GF-D8 (cell line): ENCODE data around the gene AGAP1.

ENCODE experiments used
- DNase-seq: peaks from one replicate; lab custom pipeline; 2025; lab: John Stamatoyannopoulos, UW

AGAP1 gene

GRCh38 chr2:235812185-235812665, 318.4 kb downstream of the AGAP1 start:
- DNase-seq = no peak

GRCh38 chr2:235813398-235813797, 319.6 kb downstream of the AGAP1 start:
- no peak for DNase-seq

- no peak for DNase-seq
These were observed 326.7 kb downstream of the AGAP1 start for GRCh38 chr2:235820571-235820970.

DNA sequence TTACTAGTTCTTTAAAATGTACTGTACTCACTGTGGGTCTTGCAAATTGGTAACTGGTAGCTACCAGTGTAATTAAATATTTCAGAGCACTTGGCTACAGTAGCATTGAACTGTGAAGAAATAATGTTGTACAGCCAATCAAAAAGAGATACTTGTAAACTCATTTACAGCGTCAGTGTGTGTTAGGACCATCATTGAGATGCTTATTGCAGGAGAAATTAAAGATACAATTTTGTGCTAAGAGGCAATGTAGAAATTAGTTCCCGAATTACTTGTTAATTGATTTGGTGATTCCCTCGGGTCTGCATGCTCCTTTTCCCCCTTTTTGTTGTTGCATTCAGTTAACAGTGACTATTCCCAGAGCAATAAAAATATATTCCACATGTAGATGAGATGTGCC, 330.5 kb downstream of the AGAP1 start:
- DNase-seq = no peak

GRCh38 chr2:235825946-235826345, 332.1 kb downstream of the AGAP1 start:
- no peak for DNase-seq

- DNase-seq = no peak
These were observed 333.0 kb downstream of the AGAP1 start for GRCh38 chr2:235826826-235827225.

DNA sequence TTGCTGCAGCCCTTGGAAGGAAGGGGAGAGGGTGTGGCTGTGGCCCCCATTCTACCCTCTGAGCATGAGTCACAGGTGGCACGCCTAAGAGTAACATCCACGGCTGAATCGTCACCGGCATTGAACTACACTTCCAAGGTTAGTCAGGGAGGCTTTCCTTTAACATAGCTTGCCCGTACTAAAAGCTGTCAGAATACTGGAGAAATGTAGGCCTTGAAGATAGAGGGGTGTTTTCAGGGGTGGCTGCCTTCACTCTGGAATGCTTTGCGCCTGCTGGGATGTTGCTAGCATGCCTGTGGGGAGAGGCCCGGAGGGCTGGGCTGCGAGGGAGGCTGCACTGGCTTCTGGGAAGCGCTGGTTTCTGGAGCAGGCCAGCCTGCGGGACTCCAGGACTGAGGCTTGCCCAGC, 333.7 kb downstream of the AGAP1 start:
- DNase-seq = no peak

- DNase-seq = no peak
These were observed 335.9 kb downstream of the AGAP1 start for GRCh38 chr2:235829726-235830125.

DNA sequence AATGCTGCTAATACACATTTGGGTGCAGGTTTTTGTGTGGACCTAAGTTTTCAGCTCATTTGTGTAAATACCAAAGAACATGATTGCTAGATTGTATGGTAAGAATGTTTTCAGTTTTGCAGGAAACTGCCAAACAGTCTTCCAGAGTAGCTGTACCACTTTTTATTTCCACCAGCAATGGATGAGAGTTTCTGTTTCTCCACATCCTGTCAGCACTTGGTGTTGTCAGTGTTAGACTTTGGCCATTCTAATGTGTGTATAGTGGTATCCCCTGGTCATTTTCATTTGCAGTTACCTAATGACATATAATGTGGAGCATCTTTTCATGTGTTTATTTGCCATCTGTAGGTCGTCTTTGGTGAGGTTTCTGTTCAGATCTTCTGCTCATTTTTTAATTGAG, 337.9 kb downstream of the AGAP1 start:
- DNase-seq = no peak

DNA sequence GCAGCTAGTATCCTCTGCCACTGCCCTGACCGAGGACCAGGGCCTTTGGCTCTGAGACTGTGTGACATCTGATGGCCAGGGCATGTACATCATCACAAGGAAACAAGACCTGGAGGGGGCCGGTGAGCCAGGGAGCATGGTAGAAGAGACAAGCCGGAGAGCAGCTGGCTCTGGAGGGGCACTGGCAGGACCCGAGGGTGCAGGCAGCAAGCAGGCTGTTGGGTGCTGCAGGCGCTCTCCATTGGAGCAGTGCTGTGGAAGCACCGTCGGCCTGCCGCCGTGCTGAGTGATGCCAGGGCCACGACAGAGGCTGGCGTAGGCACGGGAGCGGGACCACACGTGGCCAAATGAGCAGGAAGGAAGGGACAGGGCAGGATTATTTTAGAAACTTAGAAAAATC, 339.1 kb downstream of the AGAP1 start:
- DNase-seq = no peak

DNA sequence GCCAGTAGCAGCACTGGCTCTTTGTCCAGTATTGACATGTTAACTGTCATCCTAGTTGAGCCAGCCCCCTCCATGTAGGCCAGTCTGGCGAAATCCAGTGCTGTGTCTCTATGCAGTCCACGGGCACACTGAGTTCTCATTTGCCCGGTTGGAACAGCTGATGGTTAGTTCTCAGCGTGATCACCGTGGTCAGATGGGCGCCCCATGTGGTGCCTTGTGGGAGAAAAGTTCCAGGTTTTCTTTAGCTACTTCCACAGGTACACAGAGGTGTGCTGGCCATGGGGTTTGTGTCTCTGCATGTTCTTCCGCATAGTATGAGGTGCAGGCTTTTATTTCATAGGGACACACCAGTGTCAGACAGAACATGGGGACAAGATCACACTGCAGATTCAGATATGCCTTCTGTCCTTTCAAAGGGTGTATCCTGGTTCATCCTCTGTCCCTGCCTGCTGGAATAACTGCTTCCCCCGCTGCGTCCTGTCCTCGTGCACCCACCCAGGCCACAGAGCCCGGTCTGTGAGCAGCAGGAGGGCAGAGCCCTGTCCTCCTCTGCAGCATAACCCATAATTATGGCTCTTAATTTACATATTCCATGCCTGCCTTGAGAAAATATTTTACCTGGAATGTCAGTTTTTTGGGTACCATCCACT, 340.3 kb downstream of the AGAP1 start:
- no peak for DNase-seq

DNA sequence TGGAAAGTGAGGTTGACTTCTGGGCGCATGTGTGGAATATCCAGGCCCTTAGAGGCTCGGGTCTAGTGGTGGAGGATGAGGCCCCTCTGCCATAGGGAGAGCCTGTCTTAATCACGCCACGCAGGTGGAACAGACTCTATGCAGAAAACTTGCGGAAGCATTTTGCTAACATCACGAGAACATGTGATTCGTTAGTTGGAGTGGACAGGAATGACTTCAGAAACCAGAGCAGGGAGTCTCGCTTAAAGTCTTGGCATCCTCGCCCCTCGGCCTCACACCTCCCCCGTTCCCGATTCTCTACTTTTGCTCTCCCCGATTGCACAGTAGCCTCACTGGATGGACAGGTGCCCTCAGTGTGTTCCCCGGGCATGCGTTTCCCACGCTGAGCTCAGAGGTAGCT, 340.9 kb downstream of the AGAP1 start:
- DNase-seq = no peak

DNA sequence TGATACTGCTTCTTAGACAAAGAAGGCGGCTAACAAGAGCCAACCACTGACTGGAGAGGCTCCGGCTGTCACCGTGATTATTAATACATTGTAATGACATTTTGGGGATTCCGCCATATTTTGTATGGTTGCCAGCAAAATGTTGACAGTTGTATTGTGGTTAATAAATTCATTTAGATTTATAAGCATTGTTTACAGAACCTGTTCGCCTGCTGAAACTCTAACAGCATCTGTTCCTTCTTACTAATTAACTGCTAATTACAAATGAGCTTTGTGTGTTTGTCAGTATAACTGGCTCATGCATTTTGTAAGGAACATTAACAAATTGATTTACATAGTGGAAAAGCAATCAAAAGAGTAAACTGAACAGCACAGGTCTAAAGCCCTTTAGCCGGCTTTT, 342.0 kb downstream of the AGAP1 start:
- DNase-seq = no peak

DNA sequence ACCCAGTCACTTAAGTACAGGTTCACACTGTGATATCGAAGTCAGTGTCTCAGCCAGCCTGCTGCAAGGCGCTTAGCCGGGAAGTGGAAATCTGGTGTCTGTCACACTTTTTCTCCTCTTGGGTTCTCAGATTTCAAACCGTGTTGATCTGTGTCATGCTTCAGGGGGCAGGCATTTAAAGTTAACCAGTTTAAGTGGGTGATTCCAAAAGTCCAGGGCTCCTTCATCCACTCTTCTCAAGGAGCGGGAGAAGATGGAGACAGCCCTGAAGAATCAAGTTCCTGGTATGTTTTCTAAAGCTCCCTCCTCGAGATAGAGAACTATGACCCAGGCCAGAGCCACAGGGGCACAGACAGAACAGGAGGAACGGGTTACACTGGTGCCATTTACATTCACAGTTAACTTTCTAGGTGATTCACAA, 342.7 kb downstream of the AGAP1 start:
- DNase-seq = no peak

GRCh38 chr2:235839226-235839625, 345.4 kb downstream of the AGAP1 start:
- no peak for DNase-seq

DNA sequence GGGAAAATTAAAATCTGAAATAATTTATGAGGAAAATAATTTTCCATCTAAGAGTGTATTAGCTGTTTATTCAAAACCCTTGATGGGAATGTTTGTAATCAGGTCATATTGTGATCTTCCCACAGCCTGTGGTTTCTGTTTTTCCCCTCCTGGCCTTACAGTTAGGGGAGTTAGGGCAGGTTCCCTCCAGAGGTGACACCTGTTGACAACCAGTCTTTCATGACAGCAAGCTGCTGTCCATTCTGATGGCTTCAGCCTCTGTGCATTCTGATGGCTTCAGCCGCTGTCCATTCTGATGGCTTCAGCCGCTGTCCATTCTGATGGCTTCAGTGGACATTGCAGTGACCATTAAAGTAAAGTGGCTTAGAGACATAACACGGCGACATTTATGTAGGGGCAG, 346.1 kb downstream of the AGAP1 start:
- DNase-seq = no peak

- no peak for DNase-seq
These were observed 348.0 kb downstream of the AGAP1 start for GRCh38 chr2:235841863-235842262.

GRCh38 chr2:235842941-235843340, 349.1 kb downstream of the AGAP1 start:
- DNase-seq = no peak

DNA sequence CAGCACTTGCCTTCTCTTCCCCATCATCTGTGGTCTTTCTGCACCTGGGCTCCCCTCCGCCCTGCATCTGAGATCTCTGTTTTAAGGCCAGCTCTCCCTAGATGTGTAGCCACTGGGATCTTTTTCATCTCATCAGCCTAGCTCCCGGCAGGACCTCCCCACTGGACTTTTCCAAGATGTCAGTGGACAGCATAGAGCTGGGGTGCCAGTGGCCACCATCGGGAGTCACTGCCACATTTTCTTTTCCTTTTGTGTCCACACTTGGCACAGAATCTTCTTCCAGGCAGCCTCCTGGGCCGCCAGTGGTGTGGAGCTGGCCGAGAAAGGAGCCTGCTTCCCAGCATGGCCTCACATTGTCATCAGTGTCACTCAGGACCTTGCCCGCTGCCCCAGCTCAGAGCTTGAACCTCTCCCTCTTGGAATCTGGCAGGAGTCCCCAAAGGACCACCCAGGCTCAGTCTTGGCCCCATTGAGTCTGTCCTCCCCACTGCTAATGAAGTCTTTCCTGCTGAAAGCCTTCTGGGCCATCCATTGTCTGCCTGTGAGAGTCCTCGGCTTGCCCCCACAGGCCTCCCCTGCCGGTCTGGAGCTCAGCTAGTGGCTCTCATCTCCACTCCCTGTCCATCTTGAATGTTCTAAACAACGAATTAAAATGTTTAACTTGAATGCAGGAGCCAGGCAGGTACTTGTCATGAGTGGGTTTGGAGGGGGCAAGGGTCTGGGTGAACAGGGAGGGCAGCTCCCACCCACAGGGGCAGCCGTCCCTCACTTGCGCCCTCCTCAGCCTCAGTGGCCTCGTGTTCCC, 349.9 kb downstream of the AGAP1 start:
- no peak for DNase-seq

DNA sequence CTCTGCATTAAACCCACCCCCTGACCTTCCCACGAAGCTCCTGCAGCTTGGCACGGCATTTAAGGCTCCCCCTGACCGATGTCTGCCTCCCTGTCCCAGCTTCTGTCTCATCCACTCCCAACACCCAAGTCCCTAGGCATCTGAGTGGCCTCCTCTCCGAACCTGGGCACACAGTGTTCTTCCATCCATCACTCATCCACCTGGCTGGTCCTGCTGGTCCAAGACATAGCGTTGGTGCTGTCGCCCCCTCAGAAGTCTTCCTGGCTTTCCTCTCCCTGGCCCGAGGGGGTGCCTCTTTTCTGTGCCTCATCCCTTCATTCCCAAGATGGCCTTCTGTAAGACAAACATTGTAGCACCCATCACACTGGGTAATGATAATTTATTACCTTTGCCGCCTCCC, 350.7 kb downstream of the AGAP1 start:
- DNase-seq = no peak

DNA sequence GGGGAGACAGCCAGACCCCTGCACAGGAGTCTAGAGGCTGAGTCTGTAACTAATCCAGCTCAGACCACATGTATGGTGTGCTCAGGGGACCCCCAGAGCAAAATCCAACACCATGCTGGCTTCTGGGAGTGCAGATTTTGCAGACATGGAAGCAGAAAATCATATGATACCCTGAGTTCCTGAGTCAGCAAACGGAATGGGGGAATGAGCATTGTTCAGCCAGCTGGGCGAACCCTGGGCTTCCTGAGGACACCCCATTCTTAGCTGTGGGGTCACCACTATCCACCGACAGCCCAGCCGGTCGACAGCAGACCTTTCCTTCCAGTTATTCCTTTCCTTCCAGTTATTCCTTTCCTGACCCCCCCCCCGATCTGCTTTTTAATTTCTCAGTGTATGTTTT, 351.4 kb downstream of the AGAP1 start:
- no peak for DNase-seq

DNA sequence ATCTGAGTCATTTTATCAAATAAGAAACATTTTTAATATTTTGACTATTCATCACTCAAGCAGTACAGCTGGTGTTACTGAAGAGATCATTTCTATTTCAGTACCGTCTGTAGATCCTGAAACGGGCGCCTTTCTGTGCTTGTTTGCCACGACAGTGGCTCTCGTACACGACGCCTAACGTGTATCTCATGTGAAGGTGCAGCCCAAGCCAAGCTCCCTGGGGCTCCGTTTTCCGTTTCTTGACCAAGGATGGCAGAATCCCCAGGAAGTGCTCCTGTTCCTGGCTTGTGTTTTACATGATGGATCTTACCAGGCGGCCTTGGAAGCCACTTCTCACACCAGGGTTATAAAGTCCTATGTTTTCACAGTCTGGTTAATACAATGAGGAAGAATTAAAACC, 353.7 kb downstream of the AGAP1 start:
- DNase-seq = no peak

GRCh38 chr2:235848055-235848454, 354.2 kb downstream of the AGAP1 start:
- no peak for DNase-seq

DNA sequence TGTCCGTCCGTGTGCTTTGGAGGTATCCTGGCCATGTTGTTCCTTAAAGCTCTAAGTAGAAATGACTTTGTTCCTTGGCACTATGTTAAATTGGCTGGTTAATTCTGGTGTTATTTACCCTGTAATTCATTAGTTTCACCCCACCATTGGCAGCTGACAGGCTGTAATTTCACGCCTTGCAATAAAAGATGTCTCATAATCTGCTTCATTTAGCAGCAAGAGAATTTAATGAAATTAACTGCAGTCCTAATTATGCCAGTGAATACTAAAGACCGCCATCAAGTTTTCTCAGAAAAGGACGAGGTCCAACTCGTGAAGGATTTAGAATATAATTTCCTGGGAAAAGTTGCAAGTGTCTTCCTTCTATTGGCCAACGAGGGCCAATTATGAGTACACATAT, 355.1 kb downstream of the AGAP1 start:
- DNase-seq = no peak
